Natural killer cell (primary cell): ENCODE data around the gene ERGIC2. TPM values are rescaled to one million over a fixed set of nuclear protein-coding genes. Genes with fewer than 3 reads are reported as not detected.
"Not testable (repeated sequence)": the region's sequence is repeated elsewhere in the genome, so short reads cannot be mapped to it uniquely, and the experiment has no call there.

ENCODE experiments used
- ATAC-seq, 3 donors: fragments of 150-1000 bp in 2 of 3; fragments of 200-7000 bp in 1 of 3; cut with Tn5 transposase; 1 replicate in 1 of 3; 2 replicates in 2 of 3; pipeline ENCODE4 v1.10.0; 2021; ENCODE audit warnings: mild to moderate bottlenecking in 2 of 3, moderate library complexity in 2 of 3
- DNase-seq, 2 donors: peaks; one replicate each; pipeline versions ENCODE4 v3.0.0 to v3.0.0-alpha.2; 2013 to 2021; ENCODE audit warnings: mixed read lengths in 1 of 2
- H3K27ac ChIP-seq: one replicate; pipeline ENCODE4 v1.5.1; 2013; ENCODE audit warnings: mild to moderate bottlenecking, low read length
- H3K27me3 ChIP-seq: one replicate; pipeline ENCODE4 v1.6.1; 2013; ENCODE audit warnings: low read length; ENCODE audit not compliant: control insufficient read depth, insufficient read depth
- H3K36me3 ChIP-seq: one replicate; pipeline ENCODE4 v1.6.1; 2013; ENCODE audit warnings: low read length; ENCODE audit not compliant: control insufficient read depth, insufficient read depth
- H3K4me1 ChIP-seq: one replicate; pipeline ENCODE4 v1.6.1; 2013; ENCODE audit warnings: low read length; ENCODE audit not compliant: control insufficient read depth, insufficient read depth
- H3K4me3 ChIP-seq: one replicate; pipeline ENCODE4 v1.5.1; 2013; ENCODE audit warnings: low read length
- H3K9me3 ChIP-seq: one replicate; pipeline ENCODE4 v1.6.1; 2013; ENCODE audit warnings: low read length; ENCODE audit not compliant: control insufficient read depth, insufficient read depth
- H3K27ac Mint-ChIP-seq, 2 donors: one replicate each; pipeline ENCODE4 v1.8.0; 2022; ENCODE audit warnings: mild to moderate bottlenecking in 2 of 2, mixed read lengths in 2 of 2, moderate library complexity in 1 of 2
- H3K27me3 Mint-ChIP-seq, 2 donors: one replicate each; pipeline ENCODE4 v1.8.0; 2022; ENCODE audit warnings: low read depth in 2 of 2, mixed read lengths in 2 of 2
- H3K36me3 Mint-ChIP-seq: one replicate; pipeline ENCODE4 v1.8.0; 2022; ENCODE audit warnings: mixed read lengths
- H3K4me1 Mint-ChIP-seq, 2 donors: one replicate each; pipeline ENCODE4 v1.8.0; 2022; ENCODE audit warnings: mixed read lengths in 2 of 2
- H3K4me3 Mint-ChIP-seq: one replicate; pipeline ENCODE4 v1.8.0; 2022; ENCODE audit warnings: mild to moderate bottlenecking, moderate library complexity, mixed read lengths
- H3K9me3 Mint-ChIP-seq, 2 donors: one replicate each; pipeline ENCODE4 v1.8.0; 2022; ENCODE audit warnings: mixed read lengths in 2 of 2
- CTCF ChIP-seq: fragments of 200-600 bp; IDR thresholded peaks from one replicate; pipeline ENCODE4 v1.8.0; 2022; ENCODE audit warnings: antibody characterized with exemption
- WGBS: methylation state at CpG from one replicate; pipeline ENCODE4 v1.1.7; 2013; ENCODE audit warnings: missing lambda C conversion rate; ENCODE audit not compliant: insufficient coverage; 5-methylcytosine and 5-hydroxymethylcytosine counted together
- intact Hi-C: fragments of 100-400 bp; cut with micrococcal nuclease; formaldehyde crosslinking; loops from one replicate; pipeline ENCODE4 v1.14.2; 2022
- total RNA-seq, 4 donors: library from RNA; stranded (reverse); fragments of 120-200 nt in 1 of 4; gene quantifications; one replicate each; pipeline versions ENCODE4 v1.2.3 to v1.2.4, GENCODE V29; 2013 to 2022

The ERGIC2 gene
- total RNA-seq, 3 donors from 2014 or later (not counting 1 experiment from before 2014, with no cell fraction given): 28.7 to 46.9 (median 37.2) TPM

GRCh38 chr12:29395356-29395755 is 14.4 kb upstream of the ERGIC2 start:
- H3K36me3 Mint-ChIP-seq: no peaks in the 10 kb centered on the region
- Histone ChIP-seq H3K4me1 (no peaks in the 10 kb centered on the region), H3K27me3 (no peaks in the 10 kb centered on the region), H3K27ac (no peak overlapping the region), H3K9me3 (no peaks in the 10 kb centered on the region), H3K36me3 (no peaks in the 10 kb centered on the region), H3K4me3 (no peak overlapping the region)
- intact Hi-C loops: no loop called here
- H3K4me3 Mint-ChIP-seq: no peak overlapping the region
- DNase-seq (no peak), ATAC-seq (no peak)
- H3K9me3 Mint-ChIP-seq: no peaks in the 10 kb centered on the region
- H3K27ac Mint-ChIP-seq: no peak overlapping the region
- no peak for TF ChIP-seq CTCF
- peaks cover 5 to 34% of the 10 kb centered on the region in 2 donors for H3K27me3 Mint-ChIP-seq
- 88% methylated on average over 1 of the region's 1 CpG for WGBS
- H3K4me1 Mint-ChIP-seq: no peaks in the 10 kb centered on the region

- Mint-ChIP-seq H3K27me3 (peaks cover 2 to 14% of the 10 kb centered on the region in 2 donors), H3K27ac (peak overlapping the region in 1 of 2 donors; percentile 67), H3K4me3 (peak overlapping the region; percentile 45)
- H3K27ac ChIP-seq, H3K9me3 ChIP-seq, H3K4me1 Mint-ChIP-seq, H3K4me1 ChIP-seq, H3K27me3 ChIP-seq, H3K9me3 Mint-ChIP-seq, H3K4me3 ChIP-seq, intact Hi-C loops, H3K36me3 ChIP-seq, H3K36me3 Mint-ChIP-seq: not testable (repeated sequence)
- 63% methylated on average over 2 of the region's 3 CpGs for WGBS
- peak in 2 of 3 donors; percentile 40 to 52 for ATAC-seq
- DNase-seq: peak in 1 of 2 donors; percentile 64
Observed at GRCh38 chr12:29390419-29390818, 9.4 kb upstream of the ERGIC2 start.

GRCh38 chr12:29389295-29389919 is 8.4 kb upstream of the ERGIC2 start:
- intact Hi-C loops: no loop called here
- 95% methylated on average over 65 of the region's 65 CpGs for WGBS
- no peaks in the 10 kb centered on the region for H3K36me3 Mint-ChIP-seq
- no peak for TF ChIP-seq CTCF
- no peaks in the 10 kb centered on the region for H3K4me1 ChIP-seq
- no peak for ATAC-seq
- no peak overlapping the region for H3K4me3 Mint-ChIP-seq
- peak in 1 of 2 donors; percentile 6 for DNase-seq
- H3K9me3 ChIP-seq: no peaks in the 10 kb centered on the region
- no peaks in the 10 kb centered on the region for H3K27me3 ChIP-seq
- H3K27ac Mint-ChIP-seq: no peak overlapping the region
- no peak overlapping the region for H3K4me3 ChIP-seq
- H3K9me3 Mint-ChIP-seq: no peaks in the 10 kb centered on the region
- peaks cover 2 to 10% of the 10 kb centered on the region in 2 donors for H3K27me3 Mint-ChIP-seq
- peak overlapping the region; percentile 35 for H3K27ac ChIP-seq
- no peaks in the 10 kb centered on the region for H3K36me3 ChIP-seq
- H3K4me1 Mint-ChIP-seq: no peaks in the 10 kb centered on the region

GRCh38 chr12:29386084-29386680 is 5.2 kb upstream of the ERGIC2 start:
- H3K9me3 ChIP-seq, H3K4me1 ChIP-seq, H3K4me3 ChIP-seq, H3K4me3 Mint-ChIP-seq, intact Hi-C loops, H3K36me3 Mint-ChIP-seq, H3K9me3 Mint-ChIP-seq, ATAC-seq, H3K4me1 Mint-ChIP-seq, DNase-seq, H3K27ac ChIP-seq, H3K36me3 ChIP-seq, H3K27ac Mint-ChIP-seq, H3K27me3 ChIP-seq: not testable (repeated sequence)
- 95% methylated on average over 35 of the region's 36 CpGs for WGBS
- peaks cover 3 to 26% of the 10 kb centered on the region in 2 donors for H3K27me3 Mint-ChIP-seq

- Mint-ChIP-seq H3K27me3 (peaks cover 3 to 20% of the 10 kb centered on the region in 2 donors), H3K4me1 (peaks cover 13 to 15% of the 10 kb centered on the region in 2 donors)
- H3K9me3 ChIP-seq, H3K4me3 ChIP-seq, H3K36me3 ChIP-seq, DNase-seq, H3K27me3 ChIP-seq, H3K4me1 ChIP-seq, H3K36me3 Mint-ChIP-seq, H3K9me3 Mint-ChIP-seq, H3K27ac Mint-ChIP-seq, H3K27ac ChIP-seq, H3K4me3 Mint-ChIP-seq, ATAC-seq, intact Hi-C loops: not testable (repeated sequence)
- WGBS: 94% methylated on average over 14 of the region's 17 CpGs
Observed at GRCh38 chr12:29385194-29385593, 4.2 kb upstream of the ERGIC2 start.
